Brain microvascular endothelial cell (primary cell): ENCODE data around the gene CSMD2.

ENCODE experiments used
- DNase-seq: peaks from one replicate; pipeline ENCODE4 v3.0.0-alpha.2; 2020
- H3K27ac ChIP-seq: fragments of 250-450 bp; sonication (Bioruptor Pico); 2 replicates; pipeline ENCODE4 v1.5.1; 2020; ENCODE audit warnings: mild to moderate bottlenecking, moderate library complexity
- H3K27me3 ChIP-seq: fragments of 250-450 bp; sonication (Bioruptor Pico); replicated peaks from 2 replicates; pipeline ENCODE4 v1.5.1; 2020; ENCODE audit warnings: mild to moderate bottlenecking
- H3K36me3 ChIP-seq: fragments of 250-450 bp; sonication (Bioruptor Pico); replicated peaks from 2 replicates; pipeline ENCODE4 v1.5.1; 2020; ENCODE audit warnings: mild to moderate bottlenecking
- H3K4me3 ChIP-seq: 2 replicates; pipeline ENCODE4 v1.5.1; 2011; ENCODE audit warnings: low read depth, mild to moderate bottlenecking, control low read depth, low read length, moderate library complexity
- CTCF ChIP-seq: IDR thresholded peaks from 2 replicates; pipeline ENCODE4 v1.5.1; 2011; ENCODE audit warnings: low read depth, mild to moderate bottlenecking, moderate library complexity, low read length, control low read depth, inconsistent platforms; ENCODE audit errors: missing control alignments
- in situ Hi-C: cut with HindIII; loops from 2 replicates; pipeline ENCODE4 v1.10.0; 2017; ENCODE audit warnings: low sequenced_read_pairs, low pct_ligation_motif_present

Gene CSMD2

GRCh38 chr1:34163792-34164731, 968 bp downstream of the CSMD2 start:
- Histone ChIP-seq H3K27ac (no peak overlapping the region), H3K36me3 (no peaks in the 10 kb centered on the region), H3K27me3 (peaks cover 34% of the 10 kb centered on the region), H3K4me3 (peak overlapping the region; percentile 22)
- no peak for DNase-seq
- no peak for TF ChIP-seq CTCF
- in situ Hi-C loops: no loop called here

GRCh38 chr1:34162852-34163766, 1.9 kb downstream of the CSMD2 start:
- H3K4me3 ChIP-seq: peak overlapping the region; percentile 15

GRCh38 chr1:34156739-34157138, 8.3 kb downstream of the CSMD2 start:
- in situ Hi-C loops: no loop called here
- no peak for TF ChIP-seq CTCF
- Histone ChIP-seq H3K36me3 (no peaks in the 10 kb centered on the region), H3K27ac (no peak overlapping the region), H3K4me3 (no peak overlapping the region), H3K27me3 (no peaks in the 10 kb centered on the region)
- DNase-seq: no peak

More at GRCh38 chr1:34162852-34163766, 1.9 kb downstream of the CSMD2 start:
- Histone ChIP-seq H3K36me3 (no peaks in the 10 kb centered on the region), H3K27ac (no peak overlapping the region), H3K27me3 (peaks cover 34% of the 10 kb centered on the region)
- TF ChIP-seq CTCF: peak; percentile 68
- peak; percentile 61 for DNase-seq
- in situ Hi-C loops: no loop called here

GRCh38 chr1:34155860-34156259, 9.2 kb downstream of the CSMD2 start:
- Histone ChIP-seq H3K4me3 (no peak overlapping the region), H3K36me3 (no peaks in the 10 kb centered on the region), H3K27ac (no peak overlapping the region), H3K27me3 (no peaks in the 10 kb centered on the region)
- DNase-seq: no peak
- in situ Hi-C loops: no loop called here
- TF ChIP-seq CTCF: no peak

- DNase-seq: no peak
- no peak for TF ChIP-seq CTCF
- Histone ChIP-seq H3K36me3 (no peaks in the 10 kb centered on the region), H3K4me3 (no peak overlapping the region), H3K27me3 (no peaks in the 10 kb centered on the region), H3K27ac (no peak overlapping the region)
- in situ Hi-C loops: no loop called here
Observed at GRCh38 chr1:34153246-34153645, 11.8 kb downstream of the CSMD2 start.
